Parathyroid adenoma (tissue), 2 donors: ENCODE results near the gene CCDC97.

Source experiments
- H2AFZ ChIP-seq: fragments of 300-600 bp; sonication (generic); one replicate; pipeline ENCODE4 v1.7.0; 2017; ENCODE audit warnings: antibody characterized with exemption, mild to moderate bottlenecking
- H3K27ac ChIP-seq: fragments of 300-600 bp; sonication (generic); one replicate; pipeline ENCODE4 v1.7.0; 2017
- H3K27me3 ChIP-seq: fragments of 300-600 bp; sonication (generic); one replicate; pipeline ENCODE4 v1.7.0; 2017; ENCODE audit warnings: low read length; ENCODE audit not compliant: control insufficient read depth, insufficient read depth
- H3K36me3 ChIP-seq: fragments of 300-600 bp; sonication (generic); one replicate; pipeline ENCODE4 v1.7.0; 2017; ENCODE audit warnings: low read length; ENCODE audit not compliant: control insufficient read depth, insufficient read depth
- H3K4me1 ChIP-seq: fragments of 300-600 bp; sonication (generic); one replicate; pipeline ENCODE4 v1.7.0; 2017; ENCODE audit warnings: control low read depth
- H3K4me2 ChIP-seq: fragments of 300-600 bp; sonication (generic); one replicate; pipeline ENCODE4 v1.7.0; 2017; ENCODE audit warnings: low read length
- H3K4me3 ChIP-seq: fragments of 300-600 bp; sonication (generic); one replicate; pipeline ENCODE4 v1.7.0; 2017; ENCODE audit warnings: low read depth, low read length
- H3K79me2 ChIP-seq: fragments of 300-600 bp; sonication (generic); one replicate; pipeline ENCODE4 v1.7.0; 2017; ENCODE audit warnings: control low read depth
- H3K9ac ChIP-seq: fragments of 300-600 bp; sonication (generic); one replicate; pipeline ENCODE4 v1.7.0; 2017; ENCODE audit warnings: mild to moderate bottlenecking
- H3K9me3 ChIP-seq: fragments of 300-600 bp; sonication (generic); one replicate; pipeline ENCODE4 v1.7.0; 2017; ENCODE audit warnings: low read length; ENCODE audit not compliant: control insufficient read depth
- CTCF ChIP-seq: fragments of 300-600 bp; sonication (generic); IDR thresholded peaks from one replicate; pipeline ENCODE4 v1.7.0; 2017; ENCODE audit warnings: antibody characterized with exemption, mild to moderate bottlenecking
- donor health status: primary hyperparathyroidism.

The CCDC97 gene

GRCh38 chr19:41320185-41320518 is 10.2 kb downstream of the CCDC97 start:
- Histone ChIP-seq H2AFZ (no peak overlapping the region), H3K4me2 (no peak overlapping the region), H3K9me3 (no peaks in the 10 kb centered on the region), H3K4me3 (no peak overlapping the region), H3K27ac (no peak overlapping the region), H3K4me1 (peaks cover 6% of the 10 kb centered on the region), H3K9ac (no peak overlapping the region), H3K36me3 (no peaks in the 10 kb centered on the region), H3K27me3 (no peaks in the 10 kb centered on the region), H3K79me2 (no peaks in the 10 kb centered on the region)
- TF ChIP-seq CTCF = no peak

- Histone ChIP-seq H3K4me3 (no peak overlapping the region), H3K36me3 (no peaks in the 10 kb centered on the region), H3K27ac (no peak overlapping the region), H3K27me3 (no peaks in the 10 kb centered on the region), H3K9me3 (no peaks in the 10 kb centered on the region), H3K9ac (no peak overlapping the region), H2AFZ (no peak overlapping the region), H3K4me1 (peaks cover 7% of the 10 kb centered on the region), H3K4me2 (no peak overlapping the region), H3K79me2 (no peaks in the 10 kb centered on the region)
- no peak for TF ChIP-seq CTCF
These were observed 10.6 kb downstream of the CCDC97 start for GRCh38 chr19:41320568-41320967.

GRCh38 chr19:41321204-41321599 is 11.2 kb downstream of the CCDC97 start:
- H3K27ac ChIP-seq = peak overlapping the region; percentile 7

GRCh38 chr19:41321600-41322270 is 11.8 kb downstream of the CCDC97 start:
- no peak overlapping the region for H3K4me2 ChIP-seq
- no peaks in the 10 kb centered on the region for H3K79me2 ChIP-seq
- H3K9ac ChIP-seq = no peak overlapping the region
- H3K4me1 ChIP-seq = peaks cover 16% of the 10 kb centered on the region
- H3K36me3 ChIP-seq = no peaks in the 10 kb centered on the region
- peak; percentile 62 for TF ChIP-seq CTCF
- no peak overlapping the region for H2AFZ ChIP-seq
- no peaks in the 10 kb centered on the region for H3K9me3 ChIP-seq
- H3K4me3 ChIP-seq = no peak overlapping the region
- no peaks in the 10 kb centered on the region for H3K27me3 ChIP-seq
- H3K27ac ChIP-seq = peak overlapping the region; percentile 7

More at GRCh38 chr19:41321204-41321599, 11.2 kb downstream of the CCDC97 start:
- Histone ChIP-seq H3K4me2 (no peak overlapping the region), H3K4me1 (peaks cover 13% of the 10 kb centered on the region), H2AFZ (no peak overlapping the region), H3K4me3 (no peak overlapping the region), H3K9me3 (no peaks in the 10 kb centered on the region), H3K27me3 (no peaks in the 10 kb centered on the region), H3K9ac (no peak overlapping the region), H3K79me2 (no peaks in the 10 kb centered on the region), H3K36me3 (no peaks in the 10 kb centered on the region)
- TF ChIP-seq CTCF = no peak

GRCh38 chr19:41322451-41322850 is 12.5 kb downstream of the CCDC97 start:
- Histone ChIP-seq H2AFZ (no peak overlapping the region), H3K4me1 (peaks cover 20% of the 10 kb centered on the region), H3K36me3 (no peaks in the 10 kb centered on the region), H3K27me3 (no peaks in the 10 kb centered on the region), H3K9ac (no peak overlapping the region), H3K79me2 (no peaks in the 10 kb centered on the region), H3K4me2 (no peak overlapping the region), H3K27ac (no peak overlapping the region), H3K9me3 (no peaks in the 10 kb centered on the region), H3K4me3 (no peak overlapping the region)
- TF ChIP-seq CTCF = no peak
